Neural cell (in vitro differentiated cells): Measurements from ENCODE around the gene RPS13.

Experiments
- CTCF ChIP-seq: fragments of 450-650 bp; IDR thresholded peaks from 2 replicates; pipeline ENCODE4 v1.5.1; 2014; ENCODE audit warnings: antibody characterized with exemption, mild to moderate bottlenecking, moderate library complexity; ENCODE audit not compliant: poor library complexity, severe bottlenecking
- RAD21 ChIP-seq: fragments of 450-650 bp; conservative IDR thresholded peaks from 2 replicates; pipeline ENCODE4 v1.6.1; 2014; ENCODE audit warnings: antibody characterized with exemption, mild to moderate bottlenecking, moderate library complexity
- SMC3 ChIP-seq: fragments of 450-650 bp; conservative IDR thresholded peaks from 2 replicates; pipeline ENCODE4 v1.6.1; 2014; ENCODE audit warnings: antibody characterized with exemption, mild to moderate bottlenecking, moderate library complexity; ENCODE audit not compliant: poor library complexity
- TAF1 ChIP-seq: IDR thresholded peaks from 2 replicates; pipeline ENCODE4 v1.6.1; 2012; ENCODE audit warnings: low read depth

- no peak for TF ChIP-seq CTCF
- no peak for TF ChIP-seq TAF1
- TF ChIP-seq RAD21 = no peak
- no peak for TF ChIP-seq SMC3
Measured at GRCh38 chr11:17075506-17075905, 2.0 kb downstream of the RPS13 start.
